A673 (cell line): ENCODE data around the gene EFNA3. TPM values are rescaled to one million over a fixed set of nuclear protein-coding genes. Genes with fewer than 3 reads are reported as not detected.

ENCODE experiments used
- BruUV-seq: library from RNA; stranded (reverse); fragments of 400-500 nt; replicated peaks from 2 replicates; lab custom pipeline; 2021; lab: Mats Ljungman, UMichigan
- CTCF ChIA-PET: fragments of 300-600 bp; sonication (Branson Sonifier 250); formaldehyde crosslinking; loops from one replicate; lab custom pipeline; 2022; ENCODE audit warnings: antibody characterized with exemption; lab: Charles Lee
- POLR2A ChIA-PET: fragments of 300-600 bp; sonication (Branson Sonifier 250); formaldehyde crosslinking; loops from one replicate; lab custom pipeline; 2022; ENCODE audit warnings: antibody characterized with exemption; ENCODE audit not compliant: low non-redundant PET; lab: Charles Lee
- DNase-seq: peaks from one replicate; pipeline ENCODE4 v3.0.0-alpha.2; 2015; ENCODE audit warnings: low spot score
- H3K27ac ChIP-seq: fragments of 200-600 bp; sonication (generic); 2 replicates; pipeline ENCODE4 v1.5.1; 2016; ENCODE audit warnings: mixed run types, low read depth, mild to moderate bottlenecking, mixed read lengths, antibody characterized with exemption, low read length; ENCODE audit not compliant: poor library complexity, severe bottlenecking
- H3K27me3 ChIP-seq: fragments of 200-600 bp; sonication (generic); replicated peaks from 2 replicates; pipeline ENCODE4 v1.6.1; 2017; ENCODE audit warnings: mixed run types, low read depth, mild to moderate bottlenecking, mixed read lengths, antibody characterized with exemption, low read length; ENCODE audit not compliant: insufficient read depth, poor library complexity
- H3K36me3 ChIP-seq: fragments of 200-600 bp; sonication (generic); 2 replicates; pipeline ENCODE4 v1.6.1; 2016; ENCODE audit warnings: mixed run types, mild to moderate bottlenecking, mixed read lengths, antibody characterized with exemption, low read length; ENCODE audit not compliant: insufficient read depth, poor library complexity, severe bottlenecking
- H3K4me1 ChIP-seq: fragments of 200-600 bp; sonication (generic); 2 replicates; pipeline ENCODE4 v1.6.1; 2017; ENCODE audit warnings: mixed run types, mild to moderate bottlenecking, mixed read lengths, antibody characterized with exemption, low read length; ENCODE audit not compliant: insufficient read depth, poor library complexity, severe bottlenecking
- H3K4me3 ChIP-seq: fragments of 200-600 bp; sonication (generic); 2 replicates; pipeline ENCODE4 v1.5.1; 2016; ENCODE audit warnings: low read depth, mixed run types, mild to moderate bottlenecking, mixed read lengths, low read length; ENCODE audit not compliant: poor library complexity, severe bottlenecking
- H3K9me3 ChIP-seq: fragments of 200-600 bp; sonication (generic); 2 replicates; pipeline ENCODE4 v1.6.1; 2016; ENCODE audit warnings: mixed run types, low read depth, mild to moderate bottlenecking, mixed read lengths, antibody characterized with exemption, low read length; ENCODE audit not compliant: poor library complexity, severe bottlenecking
- EZH2 ChIP-seq: fragments of 200-600 bp; sonication (generic); IDR thresholded peaks from 2 replicates; pipeline ENCODE4 v1.6.1; 2017; ENCODE audit warnings: borderline replicate concordance, low read depth, mild to moderate bottlenecking, mixed read lengths, antibody characterized with exemption, low read length; ENCODE audit not compliant: poor library complexity, severe bottlenecking
- intact Hi-C: fragments of 100-400 bp; cut with micrococcal nuclease; formaldehyde crosslinking; loops from one replicate; pipeline ENCODE4 v1.10.0; 2022; ENCODE audit not compliant: unreplicated experiment
- total RNA-seq: library from RNA; stranded (reverse); gene quantifications from 2 replicates; pipeline ENCODE4 v1.2.3, GENCODE V29; 2021
- TF ChIP-seq, protein P1 (sequence below): fragments of 300-800, 200-600 bp; sonication (generic); conservative IDR thresholded peaks from 2 replicates; pipeline ENCODE4 v1.5.1; 2017; ENCODE audit warnings: low read depth, mild to moderate bottlenecking, antibody characterized with exemption, low read length, moderate library complexity, mixed read lengths

The EFNA3 gene
- total RNA-seq, 1 experiment from 2014 or later = 5.8 TPM

DNA sequence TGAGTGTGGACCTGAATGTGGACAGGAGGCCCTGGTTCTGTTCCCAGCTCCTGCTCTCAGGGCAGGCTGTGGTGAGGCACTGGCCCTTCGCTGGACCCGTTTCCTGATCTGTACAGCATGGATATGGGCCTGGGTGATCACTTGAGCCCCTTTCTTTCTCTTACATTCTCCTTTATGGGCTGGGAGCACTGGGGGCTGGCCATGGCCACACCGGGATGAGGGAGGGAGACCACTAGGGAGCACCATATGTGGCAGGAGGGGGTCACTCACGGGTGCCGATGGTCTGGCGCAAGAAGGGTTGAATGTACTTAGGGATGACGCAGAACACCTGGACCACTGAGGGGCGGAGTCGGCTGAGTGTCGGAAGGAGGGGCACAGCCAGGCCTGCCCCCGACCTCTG, 47.7 kb upstream of the EFNA3 start:
- Histone ChIP-seq H3K27me3 (no peaks in the 10 kb centered on the region), H3K36me3 (no peaks in the 10 kb centered on the region), H3K4me3 (no peak overlapping the region), H3K9me3 (no peaks in the 10 kb centered on the region), H3K27ac (no peak overlapping the region), H3K4me1 (no peaks in the 10 kb centered on the region)
- TF ChIP-seq EZH2 = no peak
- TF ChIP-seq, protein P1, sequence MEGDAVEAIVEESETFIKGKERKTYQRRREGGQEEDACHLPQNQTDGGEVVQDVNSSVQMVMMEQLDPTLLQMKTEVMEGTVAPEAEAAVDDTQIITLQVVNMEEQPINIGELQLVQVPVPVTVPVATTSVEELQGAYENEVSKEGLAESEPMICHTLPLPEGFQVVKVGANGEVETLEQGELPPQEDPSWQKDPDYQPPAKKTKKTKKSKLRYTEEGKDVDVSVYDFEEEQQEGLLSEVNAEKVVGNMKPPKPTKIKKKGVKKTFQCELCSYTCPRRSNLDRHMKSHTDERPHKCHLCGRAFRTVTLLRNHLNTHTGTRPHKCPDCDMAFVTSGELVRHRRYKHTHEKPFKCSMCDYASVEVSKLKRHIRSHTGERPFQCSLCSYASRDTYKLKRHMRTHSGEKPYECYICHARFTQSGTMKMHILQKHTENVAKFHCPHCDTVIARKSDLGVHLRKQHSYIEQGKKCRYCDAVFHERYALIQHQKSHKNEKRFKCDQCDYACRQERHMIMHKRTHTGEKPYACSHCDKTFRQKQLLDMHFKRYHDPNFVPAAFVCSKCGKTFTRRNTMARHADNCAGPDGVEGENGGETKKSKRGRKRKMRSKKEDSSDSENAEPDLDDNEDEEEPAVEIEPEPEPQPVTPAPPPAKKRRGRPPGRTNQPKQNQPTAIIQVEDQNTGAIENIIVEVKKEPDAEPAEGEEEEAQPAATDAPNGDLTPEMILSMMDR = no peak
- BruUV-seq = no TSS peak
- DNase-seq = no peak
- ChIA-PET CTCF (no interaction called here), POLR2A (no interaction called here)
- intact Hi-C loops = no loop called here

- ChIA-PET CTCF (no interaction called here), POLR2A (no interaction called here)
- TF ChIP-seq, protein P1 = no peak
- no peak for TF ChIP-seq EZH2
- H3K27me3 ChIP-seq = no peaks in the 10 kb centered on the region
- H3K4me3 ChIP-seq = no peak overlapping the region
- BruUV-seq = no TSS peak
- H3K4me1 ChIP-seq = no peaks in the 10 kb centered on the region
- intact Hi-C loops = no loop called here
- no peaks in the 10 kb centered on the region for H3K9me3 ChIP-seq
- H3K27ac ChIP-seq = no peak overlapping the region
- DNase-seq = no peak
- H3K36me3 ChIP-seq = no peaks in the 10 kb centered on the region
Observed at GRCh38 chr1:155032886-155033285, 45.8 kb upstream of the EFNA3 start.

GRCh38 chr1:155033524-155033923, 45.1 kb upstream of the EFNA3 start, which contains the start of the genes DCST1 and DCST2:
TSS of gene DCST1 (plus strand) at chr1:155033824. CDS start at chr1:155034037, 213 bp downstream.
TSS of gene DCST2 (minus strand) at chr1:155033781. CDS start at chr1:155033701, 80 bp downstream.
- Histone ChIP-seq H3K27me3 (no peaks in the 10 kb centered on the region), H3K36me3 (no peaks in the 10 kb centered on the region), H3K4me3 (no peak within 1 kb of the TSS), H3K4me1 (no peaks in the 10 kb centered on the region), H3K9me3 (no peaks in the 10 kb centered on the region), H3K27ac (no peak within 1 kb of the TSS)
- CTCF ChIA-PET = no interaction called here
- POLR2A ChIA-PET = no interaction called here
- intact Hi-C loops = no loop called here
- no peak for DNase-seq
- BruUV-seq = no TSS peak
- no peak for TF ChIP-seq EZH2
- TF ChIP-seq, protein P1 = no peak
